WTC11 (cell line): ENCODE results near the gene PLD2. TPM values are rescaled to one million over a fixed set of nuclear protein-coding genes. Genes with fewer than 3 reads are reported as not detected.

Experiments used
- ATF6 ChIP-seq: sonication (generic); formaldehyde crosslinking; IDR thresholded peaks from 2 replicates; pipeline ENCODE4 v1.8.1; 2023; ENCODE audit warnings: mild to moderate bottlenecking, missing genetic modification reagents
- CBFB ChIP-seq: sonication (generic); formaldehyde crosslinking; IDR thresholded peaks from 2 replicates; pipeline ENCODE4 v1.8.1; 2022; ENCODE audit warnings: mild to moderate bottlenecking, low read depth, missing genetic modification reagents
- ESRRA ChIP-seq: sonication (generic); formaldehyde crosslinking; IDR thresholded peaks from 2 replicates; pipeline ENCODE4 v1.8.1; 2022; ENCODE audit warnings: mild to moderate bottlenecking, missing genetic modification reagents, borderline replicate concordance
- FOXJ3 ChIP-seq: sonication (generic); formaldehyde crosslinking; IDR thresholded peaks from 2 replicates; pipeline ENCODE4 v1.9.0; 2021; ENCODE audit warnings: missing genetic modification reagents, mild to moderate bottlenecking, borderline replicate concordance
- FOXP1 ChIP-seq: sonication (generic); formaldehyde crosslinking; IDR thresholded peaks from 2 replicates; pipeline ENCODE4 v1.8.0; 2022; ENCODE audit warnings: missing genetic modification reagents, mild to moderate bottlenecking, moderate library complexity, borderline replicate concordance
- JUN ChIP-seq: sonication (generic); formaldehyde crosslinking; IDR thresholded peaks from 2 replicates; pipeline ENCODE4 v1.8.0; 2023; ENCODE audit warnings: mild to moderate bottlenecking, missing genetic modification reagents
- MYBL2 ChIP-seq: sonication (generic); formaldehyde crosslinking; IDR thresholded peaks from 2 replicates; pipeline ENCODE4 v1.8.1; 2023; ENCODE audit warnings: mild to moderate bottlenecking, moderate library complexity, missing genetic modification reagents
- NFATC4 ChIP-seq: fragments of 250-450 bp; sonication (Bioruptor Pico); IDR thresholded peaks from 2 replicates; pipeline ENCODE4 v1.9.0; 2021; ENCODE audit warnings: mild to moderate bottlenecking
- NR3C1 ChIP-seq: sonication (generic); formaldehyde crosslinking; conservative IDR thresholded peaks from 2 replicates; pipeline ENCODE4 v1.8.1; 2023; ENCODE audit warnings: low read depth, mild to moderate bottlenecking, missing genetic modification reagents
- RELA ChIP-seq: sonication (generic); formaldehyde crosslinking; IDR thresholded peaks from 2 replicates; pipeline ENCODE4 v1.8.1; 2022; ENCODE audit warnings: missing genetic modification reagents, mild to moderate bottlenecking, borderline replicate concordance
- SMAD4 ChIP-seq: sonication (generic); formaldehyde crosslinking; IDR thresholded peaks from 2 replicates; pipeline ENCODE4 v1.8.0; 2022; ENCODE audit warnings: mild to moderate bottlenecking, missing genetic modification reagents
- SP1 ChIP-seq: sonication (generic); formaldehyde crosslinking; conservative IDR thresholded peaks from 2 replicates; pipeline ENCODE4 v1.8.1; 2022; ENCODE audit warnings: missing genetic modification reagents
- ZBTB21 ChIP-seq: sonication (generic); formaldehyde crosslinking; IDR thresholded peaks from 2 replicates; pipeline ENCODE4 v1.8.1; 2023; ENCODE audit warnings: mild to moderate bottlenecking, missing genetic modification reagents, borderline replicate concordance
- ZMAT4 ChIP-seq: fragments of 250-450 bp; sonication (Bioruptor Pico); IDR thresholded peaks from 2 replicates; pipeline ENCODE4 v1.9.0; 2021; ENCODE audit warnings: mild to moderate bottlenecking
- ZNF416 ChIP-seq: fragments of 250-450 bp; sonication (Bioruptor Pico); IDR thresholded peaks from 2 replicates; pipeline ENCODE4 v1.9.0; 2021; ENCODE audit warnings: mild to moderate bottlenecking, inconsistent platforms
- total RNA-seq: library from RNA; stranded (reverse); gene quantifications from 3 replicates; pipeline ENCODE4 v1.2.3, GENCODE V29; 2021
- TF ChIP-seq, protein P1 (sequence below): sonication (generic); formaldehyde crosslinking; IDR thresholded peaks from 2 replicates; pipeline ENCODE4 v1.8.1; 2022; ENCODE audit warnings: low read depth, missing genetic modification reagents, borderline replicate concordance
- TF ChIP-seq, protein P2 (sequence below): sonication (generic); formaldehyde crosslinking; IDR thresholded peaks from 2 replicates; pipeline ENCODE4 v1.8.0; 2022; ENCODE audit warnings: mild to moderate bottlenecking, missing genetic modification reagents
- TF ChIP-seq, protein P3 (sequence below): sonication (generic); formaldehyde crosslinking; IDR thresholded peaks from 2 replicates; pipeline ENCODE4 v1.8.1; 2022; ENCODE audit warnings: missing genetic modification reagents, borderline replicate concordance
- TF ChIP-seq, protein P4 (sequence below): sonication (generic); formaldehyde crosslinking; IDR thresholded peaks from 2 replicates; pipeline ENCODE4 v1.8.0; 2023; ENCODE audit warnings: missing genetic modification reagents
- TF ChIP-seq, protein P5 (sequence below): sonication (generic); formaldehyde crosslinking; IDR thresholded peaks from 2 replicates; pipeline ENCODE4 v1.8.1; 2023; ENCODE audit warnings: mild to moderate bottlenecking, moderate library complexity, missing genetic modification reagents
- TF ChIP-seq, protein P6 (sequence below): fragments of 200-600 bp; IDR thresholded peaks from 2 replicates; pipeline ENCODE4 v1.8.0; 2022; ENCODE audit warnings: antibody characterized with exemption
- TF ChIP-seq, protein P7 (sequence below): sonication (generic); formaldehyde crosslinking; IDR thresholded peaks from 2 replicates; pipeline ENCODE4 v1.8.1; 2023; ENCODE audit warnings: mild to moderate bottlenecking, missing genetic modification reagents
- TF ChIP-seq, protein P8 (sequence below): fragments of 250-450 bp; sonication (Bioruptor Pico); IDR thresholded peaks from 2 replicates; pipeline ENCODE4 v1.8.0; 2021; ENCODE audit warnings: mild to moderate bottlenecking

PLD2 gene
- total RNA-seq, 1 experiment from 2014 or later: 64.9 TPM

- TF ChIP-seq SMAD4 (CRISPR knock-in tag): no peak
- TF ChIP-seq, protein P1, sequence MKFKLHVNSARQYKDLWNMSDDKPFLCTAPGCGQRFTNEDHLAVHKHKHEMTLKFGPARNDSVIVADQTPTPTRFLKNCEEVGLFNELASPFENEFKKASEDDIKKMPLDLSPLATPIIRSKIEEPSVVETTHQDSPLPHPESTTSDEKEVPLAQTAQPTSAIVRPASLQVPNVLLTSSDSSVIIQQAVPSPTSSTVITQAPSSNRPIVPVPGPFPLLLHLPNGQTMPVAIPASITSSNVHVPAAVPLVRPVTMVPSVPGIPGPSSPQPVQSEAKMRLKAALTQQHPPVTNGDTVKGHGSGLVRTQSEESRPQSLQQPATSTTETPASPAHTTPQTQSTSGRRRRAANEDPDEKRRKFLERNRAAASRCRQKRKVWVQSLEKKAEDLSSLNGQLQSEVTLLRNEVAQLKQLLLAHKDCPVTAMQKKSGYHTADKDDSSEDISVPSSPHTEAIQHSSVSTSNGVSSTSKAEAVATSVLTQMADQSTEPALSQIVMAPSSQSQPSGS (CRISPR knock-in tag): no peak
- TF ChIP-seq CBFB (CRISPR knock-in tag): no peak
- peak; percentile 61; the same call in 1 of the 2 replicates for TF ChIP-seq FOXP1 (CRISPR knock-in tag)
- TF ChIP-seq ZNF416 (CRISPR knock-in tag): 0 out of 2 replicates have a peak, but pooled peaks have one; percentile 25
- no peak for TF ChIP-seq ZMAT4
- no peak for TF ChIP-seq RELA (CRISPR knock-in tag)
- TF ChIP-seq, protein P2, sequence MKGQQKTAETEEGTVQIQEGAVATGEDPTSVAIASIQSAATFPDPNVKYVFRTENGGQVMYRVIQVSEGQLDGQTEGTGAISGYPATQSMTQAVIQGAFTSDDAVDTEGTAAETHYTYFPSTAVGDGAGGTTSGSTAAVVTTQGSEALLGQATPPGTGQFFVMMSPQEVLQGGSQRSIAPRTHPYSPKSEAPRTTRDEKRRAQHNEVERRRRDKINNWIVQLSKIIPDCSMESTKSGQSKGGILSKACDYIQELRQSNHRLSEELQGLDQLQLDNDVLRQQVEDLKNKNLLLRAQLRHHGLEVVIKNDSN: no peak
- TF ChIP-seq SP1: peak; percentile 80
- TF ChIP-seq ZBTB21 (CRISPR knock-in tag): 0 out of 2 replicates have a peak, but pooled peaks have one; percentile 57
- TF ChIP-seq FOXJ3 (CRISPR knock-in tag): no peak
- TF ChIP-seq ESRRA (CRISPR knock-in tag): peak; percentile 65; the same call in 1 of the 2 replicates
- peak; percentile 58; the same call in 1 of the 2 replicates for TF ChIP-seq MYBL2 (CRISPR knock-in tag)
- TF ChIP-seq, protein P3, sequence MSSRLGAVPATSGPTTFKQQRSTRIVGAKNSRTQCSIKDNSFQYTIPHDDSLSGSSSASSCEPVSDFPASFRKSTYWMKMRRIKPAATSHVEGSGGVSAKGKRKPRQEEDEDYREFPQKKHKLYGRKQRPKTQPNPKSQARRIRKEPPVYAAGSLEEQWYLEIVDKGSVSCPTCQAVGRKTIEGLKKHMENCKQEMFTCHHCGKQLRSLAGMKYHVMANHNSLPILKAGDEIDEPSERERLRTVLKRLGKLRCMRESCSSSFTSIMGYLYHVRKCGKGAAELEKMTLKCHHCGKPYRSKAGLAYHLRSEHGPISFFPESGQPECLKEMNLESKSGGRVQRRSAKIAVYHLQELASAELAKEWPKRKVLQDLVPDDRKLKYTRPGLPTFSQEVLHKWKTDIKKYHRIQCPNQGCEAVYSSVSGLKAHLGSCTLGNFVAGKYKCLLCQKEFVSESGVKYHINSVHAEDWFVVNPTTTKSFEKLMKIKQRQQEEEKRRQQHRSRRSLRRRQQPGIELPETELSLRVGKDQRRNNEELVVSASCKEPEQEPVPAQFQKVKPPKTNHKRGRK (CRISPR knock-in tag): no peak
- TF ChIP-seq NR3C1 (CRISPR knock-in tag): no peak
- TF ChIP-seq, protein P4, sequence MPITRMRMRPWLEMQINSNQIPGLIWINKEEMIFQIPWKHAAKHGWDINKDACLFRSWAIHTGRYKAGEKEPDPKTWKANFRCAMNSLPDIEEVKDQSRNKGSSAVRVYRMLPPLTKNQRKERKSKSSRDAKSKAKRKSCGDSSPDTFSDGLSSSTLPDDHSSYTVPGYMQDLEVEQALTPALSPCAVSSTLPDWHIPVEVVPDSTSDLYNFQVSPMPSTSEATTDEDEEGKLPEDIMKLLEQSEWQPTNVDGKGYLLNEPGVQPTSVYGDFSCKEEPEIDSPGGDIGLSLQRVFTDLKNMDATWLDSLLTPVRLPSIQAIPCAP (CRISPR knock-in tag): no peak
- TF ChIP-seq, protein P5, sequence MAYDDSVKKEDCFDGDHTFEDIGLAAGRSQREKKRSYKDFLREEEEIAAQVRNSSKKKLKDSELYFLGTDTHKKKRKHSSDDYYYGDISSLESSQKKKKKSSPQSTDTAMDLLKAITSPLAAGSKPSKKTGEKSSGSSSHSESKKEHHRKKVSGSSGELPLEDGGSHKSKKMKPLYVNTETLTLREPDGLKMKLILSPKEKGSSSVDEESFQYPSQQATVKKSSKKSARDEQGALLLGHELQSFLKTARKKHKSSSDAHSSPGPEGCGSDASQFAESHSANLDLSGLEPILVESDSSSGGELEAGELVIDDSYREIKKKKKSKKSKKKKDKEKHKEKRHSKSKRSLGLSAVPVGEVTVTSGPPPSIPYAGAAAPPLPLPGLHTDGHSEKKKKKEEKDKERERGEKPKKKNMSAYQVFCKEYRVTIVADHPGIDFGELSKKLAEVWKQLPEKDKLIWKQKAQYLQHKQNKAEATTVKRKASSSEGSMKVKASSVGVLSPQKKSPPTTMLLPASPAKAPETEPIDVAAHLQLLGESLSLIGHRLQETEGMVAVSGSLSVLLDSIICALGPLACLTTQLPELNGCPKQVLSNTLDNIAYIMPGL: peak; percentile 100
- no peak for TF ChIP-seq NFATC4 (CRISPR knock-in tag)
- TF ChIP-seq ATF6 (CRISPR knock-in tag): no peak
- TF ChIP-seq, protein P6, sequence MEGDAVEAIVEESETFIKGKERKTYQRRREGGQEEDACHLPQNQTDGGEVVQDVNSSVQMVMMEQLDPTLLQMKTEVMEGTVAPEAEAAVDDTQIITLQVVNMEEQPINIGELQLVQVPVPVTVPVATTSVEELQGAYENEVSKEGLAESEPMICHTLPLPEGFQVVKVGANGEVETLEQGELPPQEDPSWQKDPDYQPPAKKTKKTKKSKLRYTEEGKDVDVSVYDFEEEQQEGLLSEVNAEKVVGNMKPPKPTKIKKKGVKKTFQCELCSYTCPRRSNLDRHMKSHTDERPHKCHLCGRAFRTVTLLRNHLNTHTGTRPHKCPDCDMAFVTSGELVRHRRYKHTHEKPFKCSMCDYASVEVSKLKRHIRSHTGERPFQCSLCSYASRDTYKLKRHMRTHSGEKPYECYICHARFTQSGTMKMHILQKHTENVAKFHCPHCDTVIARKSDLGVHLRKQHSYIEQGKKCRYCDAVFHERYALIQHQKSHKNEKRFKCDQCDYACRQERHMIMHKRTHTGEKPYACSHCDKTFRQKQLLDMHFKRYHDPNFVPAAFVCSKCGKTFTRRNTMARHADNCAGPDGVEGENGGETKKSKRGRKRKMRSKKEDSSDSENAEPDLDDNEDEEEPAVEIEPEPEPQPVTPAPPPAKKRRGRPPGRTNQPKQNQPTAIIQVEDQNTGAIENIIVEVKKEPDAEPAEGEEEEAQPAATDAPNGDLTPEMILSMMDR: peak; percentile 20; the same call in 1 of the 2 replicates
- TF ChIP-seq, protein P7, sequence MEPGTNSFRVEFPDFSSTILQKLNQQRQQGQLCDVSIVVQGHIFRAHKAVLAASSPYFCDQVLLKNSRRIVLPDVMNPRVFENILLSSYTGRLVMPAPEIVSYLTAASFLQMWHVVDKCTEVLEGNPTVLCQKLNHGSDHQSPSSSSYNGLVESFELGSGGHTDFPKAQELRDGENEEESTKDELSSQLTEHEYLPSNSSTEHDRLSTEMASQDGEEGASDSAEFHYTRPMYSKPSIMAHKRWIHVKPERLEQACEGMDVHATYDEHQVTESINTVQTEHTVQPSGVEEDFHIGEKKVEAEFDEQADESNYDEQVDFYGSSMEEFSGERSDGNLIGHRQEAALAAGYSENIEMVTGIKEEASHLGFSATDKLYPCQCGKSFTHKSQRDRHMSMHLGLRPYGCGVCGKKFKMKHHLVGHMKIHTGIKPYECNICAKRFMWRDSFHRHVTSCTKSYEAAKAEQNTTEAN: peak; percentile 59; the same call in 1 of the 2 replicates
- TF ChIP-seq, protein P8, sequence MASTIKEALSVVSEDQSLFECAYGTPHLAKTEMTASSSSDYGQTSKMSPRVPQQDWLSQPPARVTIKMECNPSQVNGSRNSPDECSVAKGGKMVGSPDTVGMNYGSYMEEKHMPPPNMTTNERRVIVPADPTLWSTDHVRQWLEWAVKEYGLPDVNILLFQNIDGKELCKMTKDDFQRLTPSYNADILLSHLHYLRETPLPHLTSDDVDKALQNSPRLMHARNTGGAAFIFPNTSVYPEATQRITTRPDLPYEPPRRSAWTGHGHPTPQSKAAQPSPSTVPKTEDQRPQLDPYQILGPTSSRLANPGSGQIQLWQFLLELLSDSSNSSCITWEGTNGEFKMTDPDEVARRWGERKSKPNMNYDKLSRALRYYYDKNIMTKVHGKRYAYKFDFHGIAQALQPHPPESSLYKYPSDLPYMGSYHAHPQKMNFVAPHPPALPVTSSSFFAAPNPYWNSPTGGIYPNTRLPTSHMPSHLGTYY (CRISPR knock-in tag): no peak
- TF ChIP-seq JUN (CRISPR knock-in tag): no peak
Observed at GRCh38 chr17:4789951-4790704, 16.8 kb upstream of the PLD2 start (continued).
